ENCODE data around the gene TSNAXIP1.

DNA sequence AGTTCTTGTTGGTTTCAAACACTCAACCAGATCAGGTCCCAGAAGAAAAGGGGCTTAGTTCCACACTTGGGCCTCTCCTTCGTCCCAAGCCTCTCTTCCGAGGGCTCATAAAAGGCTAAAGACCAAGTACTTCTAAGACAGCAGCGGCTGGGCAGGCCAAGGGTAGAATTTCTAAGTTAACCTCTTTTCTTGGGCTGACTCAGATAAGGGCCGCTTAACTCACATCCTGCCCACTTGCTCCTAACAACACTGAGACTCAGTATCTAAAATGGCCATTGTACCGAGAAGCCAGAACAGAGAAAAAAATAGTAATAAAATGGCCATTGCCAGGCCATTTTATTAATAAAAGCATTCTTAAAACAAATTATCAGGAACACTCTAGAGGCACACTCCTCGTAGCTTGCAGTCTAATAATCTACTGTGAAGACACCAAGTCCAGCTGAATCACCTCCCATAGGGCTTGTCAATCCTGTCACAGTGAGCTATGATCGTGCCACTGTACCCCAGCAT, 42.5 kb upstream of the TSNAXIP1 start:
- TF ChIP-seq EZH2phosphoT487 (IDR thresholded peaks at IDR 0.05; ENCODE audit: insufficient read depth, low read depth), result no peak
- TF ChIP-seq EZH2 (IDR thresholded peaks at IDR 0.05; ENCODE audit: insufficient read depth, poor library complexity, severe bottlenecking), result no peak

All from GM23248 (cell line).